Chondrocyte (in vitro differentiated cells): ENCODE measurements around the gene TBXAS1. TPM values are rescaled to one million over a fixed set of nuclear protein-coding genes. Genes with fewer than 3 reads are reported as not detected.

Experiments used
- DNase-seq: peaks from one replicate; pipeline ENCODE4 v3.0.0; 2021; ENCODE audit warnings: mixed read lengths, low spot score
- H3K27ac Mint-ChIP-seq: one replicate; pipeline ENCODE4 v1.8.0; 2021; ENCODE audit warnings: mild to moderate bottlenecking, moderate library complexity, mixed read lengths; ENCODE audit not compliant: unreplicated experiment
- H3K27me3 Mint-ChIP-seq: 2 replicates; pipeline ENCODE4 v1.8.0; 2021; ENCODE audit warnings: low read depth, mixed read lengths
- H3K36me3 Mint-ChIP-seq: 2 replicates; pipeline ENCODE4 v1.8.0; 2021; ENCODE audit warnings: low read depth, mixed read lengths
- H3K4me1 Mint-ChIP-seq: 2 replicates; pipeline ENCODE4 v1.8.0; 2021; ENCODE audit warnings: low read depth, mild to moderate bottlenecking, mixed read lengths
- H3K4me3 Mint-ChIP-seq: one replicate; pipeline ENCODE4 v1.8.0; 2021; ENCODE audit warnings: mild to moderate bottlenecking, moderate library complexity, mixed read lengths; ENCODE audit not compliant: unreplicated experiment
- H3K9me3 Mint-ChIP-seq: 2 replicates; pipeline ENCODE4 v1.8.0; 2021; ENCODE audit warnings: low read depth, mixed read lengths
- total RNA-seq: library from RNA; stranded (reverse); gene quantifications from 3 replicates; pipeline ENCODE4 v1.2.1, GENCODE V29; 2021
- TF ChIP-seq, protein P1 (sequence below): fragments of 200-600 bp; sonication (generic); IDR thresholded peaks from 2 replicates; pipeline ENCODE4 v1.5.0; 2021; ENCODE audit warnings: antibody characterized with exemption, mild to moderate bottlenecking, moderate library complexity

Gene TBXAS1
- total RNA-seq, 1 donor from 2014 or later = 2.4 TPM

- Mint-ChIP-seq H3K4me3 (no peak overlapping the region), H3K36me3 (no peaks in the 10 kb centered on the region), H3K27ac (no peak overlapping the region), H3K27me3 (peaks cover 17% of the 10 kb centered on the region), H3K4me1 (peaks cover 15% of the 10 kb centered on the region), H3K9me3 (no peaks in the 10 kb centered on the region)
- TF ChIP-seq, protein P1, sequence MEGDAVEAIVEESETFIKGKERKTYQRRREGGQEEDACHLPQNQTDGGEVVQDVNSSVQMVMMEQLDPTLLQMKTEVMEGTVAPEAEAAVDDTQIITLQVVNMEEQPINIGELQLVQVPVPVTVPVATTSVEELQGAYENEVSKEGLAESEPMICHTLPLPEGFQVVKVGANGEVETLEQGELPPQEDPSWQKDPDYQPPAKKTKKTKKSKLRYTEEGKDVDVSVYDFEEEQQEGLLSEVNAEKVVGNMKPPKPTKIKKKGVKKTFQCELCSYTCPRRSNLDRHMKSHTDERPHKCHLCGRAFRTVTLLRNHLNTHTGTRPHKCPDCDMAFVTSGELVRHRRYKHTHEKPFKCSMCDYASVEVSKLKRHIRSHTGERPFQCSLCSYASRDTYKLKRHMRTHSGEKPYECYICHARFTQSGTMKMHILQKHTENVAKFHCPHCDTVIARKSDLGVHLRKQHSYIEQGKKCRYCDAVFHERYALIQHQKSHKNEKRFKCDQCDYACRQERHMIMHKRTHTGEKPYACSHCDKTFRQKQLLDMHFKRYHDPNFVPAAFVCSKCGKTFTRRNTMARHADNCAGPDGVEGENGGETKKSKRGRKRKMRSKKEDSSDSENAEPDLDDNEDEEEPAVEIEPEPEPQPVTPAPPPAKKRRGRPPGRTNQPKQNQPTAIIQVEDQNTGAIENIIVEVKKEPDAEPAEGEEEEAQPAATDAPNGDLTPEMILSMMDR = no peak
- DNase-seq = no peak
Observed at GRCh38 chr7:140018125-140019043, 189.3 kb downstream of the TBXAS1 start.

DNA sequence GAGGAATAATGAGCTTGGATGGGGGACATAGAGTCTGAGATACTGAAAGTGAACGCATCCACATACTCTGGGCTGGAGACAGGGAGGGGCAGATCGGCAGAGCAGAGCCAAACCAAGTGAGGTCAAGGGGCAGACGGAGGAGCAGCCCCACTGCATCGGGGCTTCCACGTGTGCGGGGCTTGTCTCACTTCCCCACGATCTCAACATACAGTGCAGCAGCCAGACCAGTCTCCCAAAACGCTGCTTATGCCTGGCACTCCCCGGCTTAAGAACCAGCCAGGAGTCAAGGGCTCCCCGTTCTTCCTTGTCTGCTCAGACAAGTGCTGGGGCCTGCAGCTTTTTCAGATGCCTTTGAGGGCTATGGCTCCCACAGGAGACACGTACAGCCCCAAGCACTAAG, 190.1 kb downstream of the TBXAS1 start:
- no peak for DNase-seq
- peaks cover 9% of the 10 kb centered on the region for H3K27me3 Mint-ChIP-seq
- TF ChIP-seq, protein P1 = no peak
- H3K36me3 Mint-ChIP-seq = peaks cover 3% of the 10 kb centered on the region
- H3K4me3 Mint-ChIP-seq = no peak overlapping the region
- H3K27ac Mint-ChIP-seq = no peak overlapping the region
- peaks cover 15% of the 10 kb centered on the region for H3K4me1 Mint-ChIP-seq
- H3K9me3 Mint-ChIP-seq = no peaks in the 10 kb centered on the region

- Mint-ChIP-seq H3K9me3 (no peaks in the 10 kb centered on the region), H3K36me3 (peaks cover 7% of the 10 kb centered on the region), H3K4me3 (no peak overlapping the region), H3K4me1 (peaks cover 15% of the 10 kb centered on the region), H3K27ac (no peak overlapping the region), H3K27me3 (peaks cover 6% of the 10 kb centered on the region)
- TF ChIP-seq, protein P1 = no peak
- DNase-seq = no peak
Observed at GRCh38 chr7:140019606-140020005, 190.5 kb downstream of the TBXAS1 start.

GRCh38 chr7:140021603-140022002, 192.5 kb downstream of the TBXAS1 start:
- Mint-ChIP-seq H3K4me1 (peaks cover 15% of the 10 kb centered on the region), H3K4me3 (no peak overlapping the region), H3K9me3 (no peaks in the 10 kb centered on the region), H3K27ac (no peak overlapping the region), H3K27me3 (peaks cover 6% of the 10 kb centered on the region), H3K36me3 (peaks cover 13% of the 10 kb centered on the region)
- TF ChIP-seq, protein P1 = no peak
- DNase-seq = no peak

DNA sequence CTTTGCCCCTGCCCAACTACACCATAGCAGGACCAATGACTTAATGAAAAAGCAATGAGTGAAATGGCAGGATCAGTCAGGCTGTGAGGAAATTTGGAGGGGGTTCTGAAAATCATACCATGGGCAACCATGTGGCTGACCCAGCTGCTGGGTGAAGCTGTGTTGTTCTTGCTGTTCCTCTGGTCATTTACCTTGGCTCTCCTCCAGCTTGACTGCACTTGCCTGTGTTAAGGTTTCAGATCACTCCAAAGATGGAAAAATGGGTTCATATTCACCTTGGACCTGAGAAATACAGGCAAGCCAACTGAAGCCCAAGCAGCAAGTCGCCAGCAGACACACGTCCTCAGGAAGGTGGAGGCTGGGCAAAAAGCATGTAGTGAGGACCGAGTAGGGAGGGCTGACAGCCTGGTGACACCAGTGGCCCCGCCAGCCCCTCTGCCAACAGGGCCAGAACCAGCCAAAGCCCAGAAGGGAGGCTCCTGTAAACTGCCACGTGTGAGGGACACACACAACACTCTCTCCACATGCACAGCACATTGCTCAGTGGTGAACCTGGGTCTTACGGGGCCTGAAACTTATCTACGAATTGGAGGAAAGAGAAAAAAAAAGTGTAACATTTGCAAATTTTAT, 193.6 kb downstream of the TBXAS1 start:
- no peak overlapping the region for H3K27ac Mint-ChIP-seq
- TF ChIP-seq, protein P1 = no peak
- peaks cover 6% of the 10 kb centered on the region for H3K27me3 Mint-ChIP-seq
- no peak overlapping the region for H3K4me3 Mint-ChIP-seq
- no peaks in the 10 kb centered on the region for H3K9me3 Mint-ChIP-seq
- no peak for DNase-seq
- H3K36me3 Mint-ChIP-seq = peaks cover 13% of the 10 kb centered on the region
- peaks cover 15% of the 10 kb centered on the region for H3K4me1 Mint-ChIP-seq
